ENCODE data around the gene EXOSC10.
A peak's percentile ranks its signal among the peaks of the same experiment; 100 is the strongest.
"Not testable (repeated sequence)": the region's sequence is repeated elsewhere in the genome, so short reads cannot be mapped to it uniquely, and the experiment has no call there.

Gene EXOSC10

GRCh38 chr1:11109047-11109760, 9.5 kb upstream of the EXOSC10 start:
- no peak for DNase-seq

- DNase-seq: no peak
Observed at GRCh38 chr1:11107599-11107998, 7.9 kb upstream of the EXOSC10 start.

GRCh38 chr1:11105586-11105985, 5.9 kb upstream of the EXOSC10 start:
- DNase-seq: no peak

- DNase-seq: no peak
Observed at GRCh38 chr1:11101347-11101746, 1.7 kb upstream of the EXOSC10 start.

- not testable (repeated sequence) for DNase-seq
Observed at GRCh38 chr1:11100806-11101205, 1.1 kb upstream of the EXOSC10 start.

- no peak for DNase-seq
Observed at GRCh38 chr1:11100149-11100493, 452 bp upstream of the EXOSC10 start.

- DNase-seq: no peak
Observed at GRCh38 chr1:11098931-11099309, 749 bp downstream of the EXOSC10 start.

GRCh38 chr1:11083784-11084183, 15.9 kb downstream of the EXOSC10 start:
- not testable (repeated sequence) for DNase-seq

GRCh38 chr1:11080931-11081330, 18.7 kb downstream of the EXOSC10 start:
- DNase-seq: no peak

GRCh38 chr1:11078631-11079030, 21.0 kb downstream of the EXOSC10 start:
- no peak for DNase-seq

- not testable (repeated sequence) for DNase-seq
Observed at GRCh38 chr1:11073398-11073797, 26.3 kb downstream of the EXOSC10 start.

- no peak for DNase-seq
Observed at GRCh38 chr1:11072216-11072917, 27.3 kb downstream of the EXOSC10 start.

GRCh38 chr1:11071463-11072215, 28.0 kb downstream of the EXOSC10 start:
- DNase-seq: no peak

- DNase-seq: no peak
Observed at GRCh38 chr1:11070876-11071275, 28.8 kb downstream of the EXOSC10 start.

GRCh38 chr1:11068600-11069473, 30.8 kb downstream of the EXOSC10 start:
- no peak for DNase-seq

- no peak for DNase-seq
Observed at GRCh38 chr1:11067716-11068599, 31.7 kb downstream of the EXOSC10 start.

- DNase-seq: no peak
Observed at GRCh38 chr1:11065796-11066195, 33.9 kb downstream of the EXOSC10 start.

- DNase-seq: no peak
Observed at GRCh38 chr1:11064942-11065341, 34.7 kb downstream of the EXOSC10 start.

GRCh38 chr1:11063937-11064537, 35.6 kb downstream of the EXOSC10 start:
- DNase-seq: peak; percentile 10

GRCh38 chr1:11062965-11063401, 36.7 kb downstream of the EXOSC10 start:
- peak; percentile 88 for DNase-seq

GRCh38 chr1:11061652-11062365, 37.9 kb downstream of the EXOSC10 start:
- no peak for DNase-seq

All from NCI-H2029 (cell line).